HepG2 (cell line): Measurements from ENCODE around the gene ADPGK.

Experiments
- ZC3H13 ChIP-seq: sonication (generic); formaldehyde crosslinking; IDR thresholded peaks from 2 replicates; pipeline ENCODE4 v1.8.1; 2023; ENCODE audit warnings: mild to moderate bottlenecking, missing genetic modification reagents, moderate library complexity
- ZNF30 ChIP-seq: sonication (generic); formaldehyde crosslinking; IDR thresholded peaks from 2 replicates; pipeline ENCODE4 v1.5.0; 2020; ENCODE audit warnings: mild to moderate bottlenecking, missing genetic modification reagents
- ZNF747 ChIP-seq: sonication (generic); formaldehyde crosslinking; IDR thresholded peaks from 2 replicates; pipeline ENCODE4 v1.8.1; 2023; ENCODE audit warnings: missing genetic modification reagents, mild to moderate bottlenecking, borderline replicate concordance
- TF ChIP-seq, protein P1 (sequence below), 2 experiments: sonication (generic) in 1 of 2; formaldehyde crosslinking in 1 of 2; IDR thresholded peaks; 2 replicates each; pipeline versions ENCODE4 v1.6.1 to v1.9.0; 2014 to 2022; ENCODE audit warnings: antibody characterized with exemption in 1 of 2, borderline replicate concordance in 1 of 2, inconsistent platforms in 1 of 2, low read depth in 1 of 2, missing genetic modification reagents in 1 of 2
- TF ChIP-seq, protein P2 (sequence below): sonication (generic); formaldehyde crosslinking; IDR thresholded peaks from 2 replicates; pipeline ENCODE4 v1.5.0; 2020; ENCODE audit warnings: mild to moderate bottlenecking, missing genetic modification reagents, moderate library complexity
- TF ChIP-seq, protein P3 (sequence below): IDR thresholded peaks from 2 replicates; pipeline ENCODE4 v1.6.1; 2012; ENCODE audit warnings: low read length, improper control_type of control experiment
- TF ChIP-seq, protein P4 (sequence below): sonication (generic); formaldehyde crosslinking; IDR thresholded peaks from 2 replicates; pipeline ENCODE4 v1.8.0; 2022; ENCODE audit warnings: mild to moderate bottlenecking, missing genetic modification reagents, moderate library complexity
- TF ChIP-seq, protein P5 (sequence below): sonication (generic); formaldehyde crosslinking; IDR thresholded peaks from 2 replicates; pipeline ENCODE4 v1.4.0; 2020; ENCODE audit warnings: missing genetic modification reagents

DNA sequence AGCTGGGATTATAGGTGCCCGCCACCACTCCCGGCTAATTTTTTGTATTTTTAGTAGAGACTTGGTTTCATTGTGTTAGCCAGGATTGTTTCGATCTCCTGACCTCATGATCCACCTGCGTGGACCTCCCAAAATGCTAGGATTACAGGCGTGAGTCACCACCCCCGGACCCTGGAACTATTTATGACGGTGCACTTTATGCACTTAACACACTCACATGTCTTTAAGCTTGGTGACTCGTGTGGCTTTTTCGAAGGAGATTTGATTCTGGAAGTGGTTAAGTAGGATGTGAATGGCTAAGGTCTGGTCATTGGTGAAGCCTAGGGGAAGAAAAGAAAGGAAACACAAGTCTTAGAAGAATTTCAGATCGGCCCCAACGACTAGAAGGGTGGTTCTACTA is 77.3 kb downstream of the ADPGK start:
- TF ChIP-seq ZC3H13 (CRISPR knock-in tag): no peak
- TF ChIP-seq, protein P1, sequence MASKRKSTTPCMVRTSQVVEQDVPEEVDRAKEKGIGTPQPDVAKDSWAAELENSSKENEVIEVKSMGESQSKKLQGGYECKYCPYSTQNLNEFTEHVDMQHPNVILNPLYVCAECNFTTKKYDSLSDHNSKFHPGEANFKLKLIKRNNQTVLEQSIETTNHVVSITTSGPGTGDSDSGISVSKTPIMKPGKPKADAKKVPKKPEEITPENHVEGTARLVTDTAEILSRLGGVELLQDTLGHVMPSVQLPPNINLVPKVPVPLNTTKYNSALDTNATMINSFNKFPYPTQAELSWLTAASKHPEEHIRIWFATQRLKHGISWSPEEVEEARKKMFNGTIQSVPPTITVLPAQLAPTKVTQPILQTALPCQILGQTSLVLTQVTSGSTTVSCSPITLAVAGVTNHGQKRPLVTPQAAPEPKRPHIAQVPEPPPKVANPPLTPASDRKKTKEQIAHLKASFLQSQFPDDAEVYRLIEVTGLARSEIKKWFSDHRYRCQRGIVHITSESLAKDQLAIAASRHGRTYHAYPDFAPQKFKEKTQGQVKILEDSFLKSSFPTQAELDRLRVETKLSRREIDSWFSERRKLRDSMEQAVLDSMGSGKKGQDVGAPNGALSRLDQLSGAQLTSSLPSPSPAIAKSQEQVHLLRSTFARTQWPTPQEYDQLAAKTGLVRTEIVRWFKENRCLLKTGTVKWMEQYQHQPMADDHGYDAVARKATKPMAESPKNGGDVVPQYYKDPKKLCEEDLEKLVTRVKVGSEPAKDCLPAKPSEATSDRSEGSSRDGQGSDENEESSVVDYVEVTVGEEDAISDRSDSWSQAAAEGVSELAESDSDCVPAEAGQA (IDR thresholded peaks at IDR 0.05; ENCODE audit: low read depth): no peak
- TF ChIP-seq, protein P1 (CRISPR knock-in tag; IDR thresholded peaks at IDR 0.05; ENCODE audit: borderline replicate concordance): no peak
- TF ChIP-seq, protein P2, sequence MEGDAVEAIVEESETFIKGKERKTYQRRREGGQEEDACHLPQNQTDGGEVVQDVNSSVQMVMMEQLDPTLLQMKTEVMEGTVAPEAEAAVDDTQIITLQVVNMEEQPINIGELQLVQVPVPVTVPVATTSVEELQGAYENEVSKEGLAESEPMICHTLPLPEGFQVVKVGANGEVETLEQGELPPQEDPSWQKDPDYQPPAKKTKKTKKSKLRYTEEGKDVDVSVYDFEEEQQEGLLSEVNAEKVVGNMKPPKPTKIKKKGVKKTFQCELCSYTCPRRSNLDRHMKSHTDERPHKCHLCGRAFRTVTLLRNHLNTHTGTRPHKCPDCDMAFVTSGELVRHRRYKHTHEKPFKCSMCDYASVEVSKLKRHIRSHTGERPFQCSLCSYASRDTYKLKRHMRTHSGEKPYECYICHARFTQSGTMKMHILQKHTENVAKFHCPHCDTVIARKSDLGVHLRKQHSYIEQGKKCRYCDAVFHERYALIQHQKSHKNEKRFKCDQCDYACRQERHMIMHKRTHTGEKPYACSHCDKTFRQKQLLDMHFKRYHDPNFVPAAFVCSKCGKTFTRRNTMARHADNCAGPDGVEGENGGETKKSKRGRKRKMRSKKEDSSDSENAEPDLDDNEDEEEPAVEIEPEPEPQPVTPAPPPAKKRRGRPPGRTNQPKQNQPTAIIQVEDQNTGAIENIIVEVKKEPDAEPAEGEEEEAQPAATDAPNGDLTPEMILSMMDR (CRISPR knock-in tag): no peak
- no peak for TF ChIP-seq ZNF30 (CRISPR knock-in tag)
- TF ChIP-seq, protein P3, sequence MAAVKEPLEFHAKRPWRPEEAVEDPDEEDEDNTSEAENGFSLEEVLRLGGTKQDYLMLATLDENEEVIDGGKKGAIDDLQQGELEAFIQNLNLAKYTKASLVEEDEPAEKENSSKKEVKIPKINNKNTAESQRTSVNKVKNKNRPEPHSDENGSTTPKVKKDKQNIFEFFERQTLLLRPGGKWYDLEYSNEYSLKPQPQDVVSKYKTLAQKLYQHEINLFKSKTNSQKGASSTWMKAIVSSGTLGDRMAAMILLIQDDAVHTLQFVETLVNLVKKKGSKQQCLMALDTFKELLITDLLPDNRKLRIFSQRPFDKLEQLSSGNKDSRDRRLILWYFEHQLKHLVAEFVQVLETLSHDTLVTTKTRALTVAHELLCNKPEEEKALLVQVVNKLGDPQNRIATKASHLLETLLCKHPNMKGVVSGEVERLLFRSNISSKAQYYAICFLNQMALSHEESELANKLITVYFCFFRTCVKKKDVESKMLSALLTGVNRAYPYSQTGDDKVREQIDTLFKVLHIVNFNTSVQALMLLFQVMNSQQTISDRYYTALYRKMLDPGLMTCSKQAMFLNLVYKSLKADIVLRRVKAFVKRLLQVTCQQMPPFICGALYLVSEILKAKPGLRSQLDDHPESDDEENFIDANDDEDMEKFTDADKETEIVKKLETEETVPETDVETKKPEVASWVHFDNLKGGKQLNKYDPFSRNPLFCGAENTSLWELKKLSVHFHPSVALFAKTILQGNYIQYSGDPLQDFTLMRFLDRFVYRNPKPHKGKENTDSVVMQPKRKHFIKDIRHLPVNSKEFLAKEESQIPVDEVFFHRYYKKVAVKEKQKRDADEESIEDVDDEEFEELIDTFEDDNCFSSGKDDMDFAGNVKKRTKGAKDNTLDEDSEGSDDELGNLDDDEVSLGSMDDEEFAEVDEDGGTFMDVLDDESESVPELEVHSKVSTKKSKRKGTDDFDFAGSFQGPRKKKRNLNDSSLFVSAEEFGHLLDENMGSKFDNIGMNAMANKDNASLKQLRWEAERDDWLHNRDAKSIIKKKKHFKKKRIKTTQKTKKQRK: no peak
- TF ChIP-seq ZNF747 (CRISPR knock-in tag): no peak
- TF ChIP-seq, protein P4, sequence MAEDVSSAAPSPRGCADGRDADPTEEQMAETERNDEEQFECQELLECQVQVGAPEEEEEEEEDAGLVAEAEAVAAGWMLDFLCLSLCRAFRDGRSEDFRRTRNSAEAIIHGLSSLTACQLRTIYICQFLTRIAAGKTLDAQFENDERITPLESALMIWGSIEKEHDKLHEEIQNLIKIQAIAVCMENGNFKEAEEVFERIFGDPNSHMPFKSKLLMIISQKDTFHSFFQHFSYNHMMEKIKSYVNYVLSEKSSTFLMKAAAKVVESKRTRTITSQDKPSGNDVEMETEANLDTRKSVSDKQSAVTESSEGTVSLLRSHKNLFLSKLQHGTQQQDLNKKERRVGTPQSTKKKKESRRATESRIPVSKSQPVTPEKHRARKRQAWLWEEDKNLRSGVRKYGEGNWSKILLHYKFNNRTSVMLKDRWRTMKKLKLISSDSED (CRISPR knock-in tag): no peak
- TF ChIP-seq, protein P5, sequence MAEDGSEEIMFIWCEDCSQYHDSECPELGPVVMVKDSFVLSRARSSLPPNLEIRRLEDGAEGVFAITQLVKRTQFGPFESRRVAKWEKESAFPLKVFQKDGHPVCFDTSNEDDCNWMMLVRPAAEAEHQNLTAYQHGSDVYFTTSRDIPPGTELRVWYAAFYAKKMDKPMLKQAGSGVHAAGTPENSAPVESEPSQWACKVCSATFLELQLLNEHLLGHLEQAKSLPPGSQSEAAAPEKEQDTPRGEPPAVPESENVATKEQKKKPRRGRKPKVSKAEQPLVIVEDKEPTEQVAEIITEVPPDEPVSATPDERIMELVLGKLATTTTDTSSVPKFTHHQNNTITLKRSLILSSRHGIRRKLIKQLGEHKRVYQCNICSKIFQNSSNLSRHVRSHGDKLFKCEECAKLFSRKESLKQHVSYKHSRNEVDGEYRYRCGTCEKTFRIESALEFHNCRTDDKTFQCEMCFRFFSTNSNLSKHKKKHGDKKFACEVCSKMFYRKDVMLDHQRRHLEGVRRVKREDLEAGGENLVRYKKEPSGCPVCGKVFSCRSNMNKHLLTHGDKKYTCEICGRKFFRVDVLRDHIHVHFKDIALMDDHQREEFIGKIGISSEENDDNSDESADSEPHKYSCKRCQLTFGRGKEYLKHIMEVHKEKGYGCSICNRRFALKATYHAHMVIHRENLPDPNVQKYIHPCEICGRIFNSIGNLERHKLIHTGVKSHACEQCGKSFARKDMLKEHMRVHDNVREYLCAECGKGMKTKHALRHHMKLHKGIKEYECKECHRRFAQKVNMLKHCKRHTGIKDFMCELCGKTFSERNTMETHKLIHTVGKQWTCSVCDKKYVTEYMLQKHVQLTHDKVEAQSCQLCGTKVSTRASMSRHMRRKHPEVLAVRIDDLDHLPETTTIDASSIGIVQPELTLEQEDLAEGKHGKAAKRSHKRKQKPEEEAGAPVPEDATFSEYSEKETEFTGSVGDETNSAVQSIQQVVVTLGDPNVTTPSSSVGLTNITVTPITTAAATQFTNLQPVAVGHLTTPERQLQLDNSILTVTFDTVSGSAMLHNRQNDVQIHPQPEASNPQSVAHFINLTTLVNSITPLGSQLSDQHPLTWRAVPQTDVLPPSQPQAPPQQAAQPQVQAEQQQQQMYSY: no peak
